Endothelial cell (in vitro differentiated cells): ENCODE results near the gene MACROD2. TPM values are rescaled to one million over a fixed set of nuclear protein-coding genes. Genes with fewer than 3 reads are reported as not detected.

Experiments
- DNase-seq: peaks from one replicate; pipeline ENCODE4 v3.0.0; 2021; ENCODE audit warnings: low spot score
- H3K27ac Mint-ChIP-seq: one replicate; pipeline ENCODE4 v1.8.0; 2021; ENCODE audit warnings: mixed read lengths, inconsistent platforms; ENCODE audit not compliant: unreplicated experiment
- H3K27me3 Mint-ChIP-seq: one replicate; pipeline ENCODE4 v1.8.0; 2021; ENCODE audit warnings: mild to moderate bottlenecking, moderate library complexity, mixed read lengths, inconsistent platforms; ENCODE audit not compliant: unreplicated experiment
- H3K36me3 Mint-ChIP-seq: one replicate; pipeline ENCODE4 v1.8.0; 2021; ENCODE audit warnings: mild to moderate bottlenecking, low read depth, mixed read lengths, inconsistent platforms; ENCODE audit not compliant: unreplicated experiment
- H3K4me1 Mint-ChIP-seq: one replicate; pipeline ENCODE4 v1.8.0; 2021; ENCODE audit warnings: mild to moderate bottlenecking, mixed read lengths, inconsistent platforms; ENCODE audit not compliant: unreplicated experiment
- H3K4me3 Mint-ChIP-seq: one replicate; pipeline ENCODE4 v1.8.0; 2021; ENCODE audit warnings: mild to moderate bottlenecking, mixed read lengths, inconsistent platforms; ENCODE audit not compliant: unreplicated experiment
- H3K9me3 Mint-ChIP-seq: one replicate; pipeline ENCODE4 v1.8.0; 2021; ENCODE audit warnings: mixed read lengths, inconsistent platforms; ENCODE audit not compliant: unreplicated experiment
- CTCF ChIP-seq: fragments of 200-600 bp; sonication (generic); IDR thresholded peaks from one replicate; pipeline ENCODE4 v1.5.0; 2021; ENCODE audit warnings: antibody characterized with exemption; ENCODE audit not compliant: unreplicated experiment
- total RNA-seq: library from RNA; stranded (reverse); fragmentation: NEBNext Ultra II Directional; extraction: Animal tissue kit (Norgen Biotek cat#: 25700); gene quantifications from one replicate; pipeline ENCODE4 v1.2.1, GENCODE V29; 2021; ENCODE audit not compliant: unreplicated experiment

MACROD2 gene
- total RNA-seq, 1 donor from 2014 or later, result 6.4 TPM

GRCh38 chr20:16098890-16099639 lies 2103.7 kb downstream of the MACROD2 start:
- Mint-ChIP-seq H3K27ac (no peak overlapping the region), H3K4me1 (no peaks in the 10 kb centered on the region), H3K36me3 (no peaks in the 10 kb centered on the region), H3K4me3 (no peak overlapping the region), H3K9me3 (no peaks in the 10 kb centered on the region), H3K27me3 (no peaks in the 10 kb centered on the region)
- DNase-seq, result no peak
- no peak for TF ChIP-seq CTCF

GRCh38 chr20:16100111-16100510 lies 2104.8 kb downstream of the MACROD2 start:
- DNase-seq, result no peak
- H3K4me1 Mint-ChIP-seq, result no peaks in the 10 kb centered on the region
- no peak overlapping the region for H3K27ac Mint-ChIP-seq
- no peaks in the 10 kb centered on the region for H3K9me3 Mint-ChIP-seq
- no peaks in the 10 kb centered on the region for H3K36me3 Mint-ChIP-seq
- TF ChIP-seq CTCF, result no peak
- H3K4me3 Mint-ChIP-seq, result no peak overlapping the region
- H3K27me3 Mint-ChIP-seq, result no peaks in the 10 kb centered on the region

GRCh38 chr20:16100767-16101166 lies 2105.5 kb downstream of the MACROD2 start:
- no peak overlapping the region for H3K4me3 Mint-ChIP-seq
- TF ChIP-seq CTCF, result no peak
- H3K9me3 Mint-ChIP-seq, result no peaks in the 10 kb centered on the region
- no peaks in the 10 kb centered on the region for H3K4me1 Mint-ChIP-seq
- H3K36me3 Mint-ChIP-seq, result no peaks in the 10 kb centered on the region
- H3K27me3 Mint-ChIP-seq, result no peaks in the 10 kb centered on the region
- DNase-seq, result no peak
- no peak overlapping the region for H3K27ac Mint-ChIP-seq

Other genes starting within 250 kb of the MACROD2 start
- 11.6 TPM for gene ESF1, start 210.6 kb upstream of the MACROD2 start, total RNA-seq
- 22.5 TPM for gene NDUFAF5, start 210.5 kb upstream of the MACROD2 start, total RNA-seq
- gene SEL1L2, start 4.9 kb upstream of the MACROD2 start, total RNA-seq, result not detected